Measurements from ENCODE around the gene DOC2B. TPM values are rescaled to one million over a fixed set of nuclear protein-coding genes. Genes with fewer than 3 reads are reported as not detected.
"Not testable (repeated sequence)": the region's sequence is repeated elsewhere in the genome, so short reads cannot be mapped to it uniquely, and the experiment has no call there.

DOC2B gene
- total and polyA plus RNA-seq, 2 donors = 5.1 to 13.2 TPM

- Histone ChIP-seq H3K36me3 (ENCODE audit: insufficient read depth) (no peaks in the 10 kb centered on the region), H3K4me3 (ENCODE audit: low read depth, low read length) (no peak overlapping the region), H3K27ac (ENCODE audit: low read depth) (no peak overlapping the region), H3K4me1 (ENCODE audit: insufficient read depth) (no peaks in the 10 kb centered on the region)
- 81% methylated on average over 10 of the region's 10 CpGs for WGBS
- DNase-seq (ENCODE audit: extremely low spot score) = no peak
These were observed 8.1 kb downstream of the DOC2B start for GRCh38 chr17:173166-173911.

GRCh38 chr17:172401-172800 is 9.0 kb downstream of the DOC2B start:
- WGBS = 91% methylated on average over 11 of the region's 11 CpGs
- H3K27ac ChIP-seq (ENCODE audit: low read depth) = no peak overlapping the region
- H3K36me3 ChIP-seq (ENCODE audit: insufficient read depth) = no peaks in the 10 kb centered on the region
- no peaks in the 10 kb centered on the region for H3K4me1 ChIP-seq (ENCODE audit: insufficient read depth)
- DNase-seq (ENCODE audit: extremely low spot score) = no peak
- no peak overlapping the region for H3K4me3 ChIP-seq (ENCODE audit: low read depth, low read length)

GRCh38 chr17:171871-172270 is 9.6 kb downstream of the DOC2B start:
- no peak overlapping the region for H3K4me3 ChIP-seq (ENCODE audit: low read depth, low read length)
- 94% methylated on average over 12 of the region's 13 CpGs for WGBS
- no peaks in the 10 kb centered on the region for H3K4me1 ChIP-seq (ENCODE audit: insufficient read depth)
- DNase-seq (ENCODE audit: extremely low spot score) = no peak
- no peaks in the 10 kb centered on the region for H3K36me3 ChIP-seq (ENCODE audit: insufficient read depth)
- no peak overlapping the region for H3K27ac ChIP-seq (ENCODE audit: low read depth)

- no peak for DNase-seq (ENCODE audit: extremely low spot score)
- WGBS = over 99% methylated on average over 6 of the region's 6 CpGs
- no peak overlapping the region for H3K4me3 ChIP-seq (ENCODE audit: low read depth, low read length)
- no peak overlapping the region for H3K27ac ChIP-seq (ENCODE audit: low read depth)
- no peaks in the 10 kb centered on the region for H3K36me3 ChIP-seq (ENCODE audit: insufficient read depth)
- no peaks in the 10 kb centered on the region for H3K4me1 ChIP-seq (ENCODE audit: insufficient read depth)
These were observed 11.2 kb downstream of the DOC2B start for GRCh38 chr17:170130-170670.

- not testable (repeated sequence) for DNase-seq (ENCODE audit: extremely low spot score); H3K27ac ChIP-seq (ENCODE audit: low read depth); H3K4me3 ChIP-seq (ENCODE audit: low read depth, low read length); H3K4me1 ChIP-seq (ENCODE audit: insufficient read depth); H3K36me3 ChIP-seq (ENCODE audit: insufficient read depth)
- 84% methylated on average over 9 of the region's 11 CpGs for WGBS
These were observed 12.8 kb downstream of the DOC2B start for GRCh38 chr17:168614-169013.

- Histone ChIP-seq H3K4me3 (ENCODE audit: low read depth, low read length) (no peak overlapping the region), H3K4me1 (ENCODE audit: insufficient read depth) (no peaks in the 10 kb centered on the region), H3K36me3 (ENCODE audit: insufficient read depth) (no peaks in the 10 kb centered on the region), H3K27ac (ENCODE audit: low read depth) (no peak overlapping the region)
- no peak for DNase-seq (ENCODE audit: extremely low spot score)
- 94% methylated on average over 14 of the region's 14 CpGs for WGBS
These were observed 15.5 kb downstream of the DOC2B start for GRCh38 chr17:165939-166338.

GRCh38 chr17:164303-165235 is 16.9 kb downstream of the DOC2B start:
- Histone ChIP-seq H3K4me3 (ENCODE audit: low read depth, low read length) (no peak overlapping the region), H3K4me1 (ENCODE audit: insufficient read depth) (no peaks in the 10 kb centered on the region), H3K36me3 (ENCODE audit: insufficient read depth) (no peaks in the 10 kb centered on the region), H3K27ac (ENCODE audit: low read depth) (no peak overlapping the region)
- peak; percentile 36 for DNase-seq (ENCODE audit: extremely low spot score)
- WGBS = 60% methylated on average over 16 of the region's 16 CpGs

- no peak overlapping the region for H3K4me3 ChIP-seq (ENCODE audit: low read depth, low read length)
- WGBS = 84% methylated on average over 11 of the region's 11 CpGs
- H3K36me3 ChIP-seq (ENCODE audit: insufficient read depth) = no peaks in the 10 kb centered on the region
- H3K4me1 ChIP-seq (ENCODE audit: insufficient read depth) = no peaks in the 10 kb centered on the region
- no peak overlapping the region for H3K27ac ChIP-seq (ENCODE audit: low read depth)
- DNase-seq (ENCODE audit: extremely low spot score) = no peak
These were observed 17.8 kb downstream of the DOC2B start for GRCh38 chr17:163514-164098.

- Histone ChIP-seq H3K27ac (ENCODE audit: low read depth) (no peak overlapping the region), H3K4me3 (ENCODE audit: low read depth, low read length) (no peak overlapping the region), H3K36me3 (ENCODE audit: insufficient read depth) (no peaks in the 10 kb centered on the region), H3K4me1 (ENCODE audit: insufficient read depth) (no peaks in the 10 kb centered on the region)
- no peak for DNase-seq (ENCODE audit: extremely low spot score)
- WGBS = 82% methylated on average over 11 of the region's 11 CpGs
These were observed 18.8 kb downstream of the DOC2B start for GRCh38 chr17:162689-163088.

GRCh38 chr17:161481-161880 is 20.0 kb downstream of the DOC2B start:
- Histone ChIP-seq H3K4me3 (ENCODE audit: low read depth, low read length) (no peak overlapping the region), H3K4me1 (ENCODE audit: insufficient read depth) (no peaks in the 10 kb centered on the region), H3K36me3 (ENCODE audit: insufficient read depth) (no peaks in the 10 kb centered on the region), H3K27ac (ENCODE audit: low read depth) (no peak overlapping the region)
- no peak for DNase-seq (ENCODE audit: extremely low spot score)
- WGBS = 79% methylated on average over 10 of the region's 10 CpGs

GRCh38 chr17:160336-160735 is 21.1 kb downstream of the DOC2B start:
- no peak for DNase-seq (ENCODE audit: extremely low spot score)
- Histone ChIP-seq H3K36me3 (ENCODE audit: insufficient read depth) (no peaks in the 10 kb centered on the region), H3K4me1 (ENCODE audit: insufficient read depth) (no peaks in the 10 kb centered on the region), H3K4me3 (ENCODE audit: low read depth, low read length) (no peak overlapping the region), H3K27ac (ENCODE audit: low read depth) (no peak overlapping the region)
- WGBS = 89% methylated on average over 13 of the region's 13 CpGs

GRCh38 chr17:159609-160008 is 21.8 kb downstream of the DOC2B start:
- Histone ChIP-seq H3K4me3 (ENCODE audit: low read depth, low read length) (no peak overlapping the region), H3K4me1 (ENCODE audit: insufficient read depth) (no peaks in the 10 kb centered on the region), H3K27ac (ENCODE audit: low read depth) (no peak overlapping the region), H3K36me3 (ENCODE audit: insufficient read depth) (no peaks in the 10 kb centered on the region)
- DNase-seq (ENCODE audit: extremely low spot score) = no peak
- 94% methylated on average over 15 of the region's 15 CpGs for whole genome bisulfite sequencing

GRCh38 chr17:158379-158778 is 23.1 kb downstream of the DOC2B start:
- no peak overlapping the region for H3K4me3 ChIP-seq (ENCODE audit: low read depth, low read length)
- WGBS = 93% methylated on average over 7 of the region's 7 CpGs
- no peaks in the 10 kb centered on the region for H3K36me3 ChIP-seq (ENCODE audit: insufficient read depth)
- H3K27ac ChIP-seq (ENCODE audit: low read depth) = no peak overlapping the region
- no peak for DNase-seq (ENCODE audit: extremely low spot score)
- no peaks in the 10 kb centered on the region for H3K4me1 ChIP-seq (ENCODE audit: insufficient read depth)
